C4-2B (cell line): Measurements from ENCODE around the gene KHDC4.

Experiments used
- H3K27ac ChIP-seq: fragments of 450-650 bp; 2 replicates; pipeline ENCODE4 v1.5.1; 2017
- CTCF ChIP-seq: fragments of 450-650 bp; conservative IDR thresholded peaks from 2 replicates; pipeline ENCODE4 v1.5.1; 2017; ENCODE audit warnings: mild to moderate bottlenecking
- ZFX ChIP-seq: fragments of 450-650 bp; IDR thresholded peaks from 2 replicates; pipeline ENCODE4 v1.6.1; 2017

Gene KHDC4

GRCh38 chr1:155974208-155975115 lies 40.2 kb upstream of the KHDC4 start:
- H3K27ac ChIP-seq = no peak overlapping the region

GRCh38 chr1:155973723-155974122 lies 39.5 kb upstream of the KHDC4 start:
- TF ChIP-seq ZFX (no peak), CTCF (no peak)
- H3K27ac ChIP-seq = no peak overlapping the region

More at GRCh38 chr1:155974208-155975115, 40.2 kb upstream of the KHDC4 start:
- TF ChIP-seq ZFX (no peak), CTCF (no peak)

GRCh38 chr1:155971910-155972809 lies 37.9 kb upstream of the KHDC4 start:
- TF ChIP-seq ZFX (no peak), CTCF (no peak)
- H3K27ac ChIP-seq = no peak overlapping the region

- TF ChIP-seq ZFX (no peak), CTCF (no peak)
- no peak overlapping the region for H3K27ac ChIP-seq
Measured at GRCh38 chr1:155970531-155971167, 36.4 kb upstream of the KHDC4 start.

GRCh38 chr1:155969377-155969791 lies 35.2 kb upstream of the KHDC4 start:
- H3K27ac ChIP-seq = no peak overlapping the region
- TF ChIP-seq CTCF = no peak
- TF ChIP-seq ZFX = no peak

- H3K27ac ChIP-seq = no peak overlapping the region
- TF ChIP-seq ZFX = no peak
- no peak for TF ChIP-seq CTCF
Measured at GRCh38 chr1:155968670-155969069, 34.5 kb upstream of the KHDC4 start.
